HEK293 (cell line): ENCODE measurements around the gene SLF2.

Experiments used
- CTCF ChIA-PET: fragments of 350-600 bp; formaldehyde crosslinking; extraction: SDS; loops from one replicate; lab custom pipeline; 2021; ENCODE audit warnings: antibody characterized with exemption; lab: Yijun Ruan, JAX
- POLR2A ChIA-PET: fragments of 300-600 bp; formaldehyde crosslinking; extraction: SDS; loops from one replicate; lab custom pipeline; 2020; ENCODE audit warnings: antibody characterized with exemption, inconsistent platforms; lab: Yijun Ruan, JAX
- H3K27ac ChIP-seq: fragments of 200-500 bp; sonication (Bioruptor generic); 2 replicates; pipeline ENCODE4 v1.5.1; 2014; ENCODE audit warnings: low read depth, low read length, control low read depth, inconsistent platforms; ENCODE audit errors: extremely low read depth
- H3K36me3 ChIP-seq, 2 experiments: fragments of 200-500 bp in 1 of 2; sonication (Bioruptor generic) in 1 of 2; 1 replicate in 1 of 2; 2 replicates in 1 of 2; pipeline ENCODE4 v1.5.1; 2014 to 2017; ENCODE audit warnings: inconsistent platforms in 2 of 2, low read length in 2 of 2; ENCODE audit not compliant: control insufficient read depth in 2 of 2, insufficient read depth in 1 of 2
- H3K4me1 ChIP-seq: fragments of 200-500 bp; sonication (Bioruptor generic); 2 replicates; pipeline ENCODE4 v1.5.1; 2014; ENCODE audit warnings: mild to moderate bottlenecking, low read length, inconsistent platforms; ENCODE audit not compliant: control insufficient read depth, insufficient read depth
- H3K4me3 ChIP-seq: 2 replicates; pipeline ENCODE4 v1.5.1; 2011; ENCODE audit warnings: low read depth, mild to moderate bottlenecking, control low read depth, low read length, moderate library complexity
- H3K9me3 ChIP-seq: fragments of 200-500 bp; sonication (Bioruptor generic); 2 replicates; pipeline ENCODE4 v1.5.1; 2014; ENCODE audit warnings: low read depth, low read length, inconsistent platforms; ENCODE audit not compliant: control insufficient read depth, insufficient read depth
- GLIS2 ChIP-seq: fragments of 450-650 bp; formaldehyde crosslinking; IDR thresholded peaks from 2 replicates; pipeline ENCODE4 v1.5.1; 2016; ENCODE audit warnings: missing biosample characterization, missing genetic modification characterization
- SP7 ChIP-seq: fragments of 450-650 bp; formaldehyde crosslinking; IDR thresholded peaks from 2 replicates; pipeline ENCODE4 v1.5.1; 2016; ENCODE audit warnings: missing biosample characterization, missing genetic modification characterization
- ZBTB48 ChIP-seq: fragments of 450-650 bp; formaldehyde crosslinking; IDR thresholded peaks from 2 replicates; pipeline ENCODE4 v1.5.1; 2016; ENCODE audit warnings: missing biosample characterization, missing genetic modification characterization
- ZNF112 ChIP-seq: fragments of 450-650 bp; formaldehyde crosslinking; IDR thresholded peaks from 2 replicates; pipeline ENCODE4 v1.5.0; 2017; ENCODE audit warnings: missing biosample characterization, missing genetic modification characterization
- ZNF169 ChIP-seq: fragments of 450-650 bp; formaldehyde crosslinking; IDR thresholded peaks from 2 replicates; pipeline ENCODE4 v1.5.1; 2016; ENCODE audit warnings: missing biosample characterization, missing genetic modification characterization
- ZNF2 ChIP-seq: fragments of 450-650 bp; formaldehyde crosslinking; IDR thresholded peaks from 2 replicates; pipeline ENCODE4 v1.5.1; 2016; ENCODE audit warnings: missing biosample characterization, missing genetic modification characterization
- ZNF366 ChIP-seq: fragments of 450-650 bp; formaldehyde crosslinking; conservative IDR thresholded peaks from 2 replicates; pipeline ENCODE4 v1.5.1; 2016; ENCODE audit warnings: missing biosample characterization, missing genetic modification characterization
- ZNF423 ChIP-seq: fragments of 450-650 bp; formaldehyde crosslinking; IDR thresholded peaks from 2 replicates; pipeline ENCODE4 v1.5.1; 2016; ENCODE audit warnings: missing biosample characterization, missing genetic modification characterization
- ZNF529 ChIP-seq: fragments of 450-650 bp; formaldehyde crosslinking; IDR thresholded peaks from 2 replicates; pipeline ENCODE4 v1.5.1; 2017; ENCODE audit warnings: missing genetic modification characterization, missing biosample characterization; ENCODE audit not compliant: insufficient replicate concordance
- ZNF558 ChIP-seq: fragments of 450-650 bp; formaldehyde crosslinking; IDR thresholded peaks from 2 replicates; pipeline ENCODE4 v1.5.1; 2016; ENCODE audit warnings: missing biosample characterization, missing genetic modification characterization
- ZNF561 ChIP-seq: fragments of 450-650 bp; IDR thresholded peaks from 2 replicates; pipeline ENCODE4 v1.5.1; 2018; ENCODE audit warnings: missing biosample characterization, missing genetic modification characterization, borderline replicate concordance
- ZNF596 ChIP-seq: fragments of 450-650 bp; IDR thresholded peaks from 2 replicates; pipeline ENCODE4 v1.5.0; 2018; ENCODE audit warnings: missing biosample characterization, mild to moderate bottlenecking, missing genetic modification characterization, moderate library complexity
- ZNF600 ChIP-seq: fragments of 450-650 bp; formaldehyde crosslinking; IDR thresholded peaks from 2 replicates; pipeline ENCODE4 v1.5.1; 2016; ENCODE audit warnings: missing biosample characterization, missing genetic modification characterization
- ZXDB ChIP-seq: fragments of 450-650 bp; formaldehyde crosslinking; IDR thresholded peaks from 2 replicates; pipeline ENCODE4 v1.5.1; 2016; ENCODE audit warnings: missing biosample characterization, missing genetic modification characterization
- TF ChIP-seq, protein P1 (sequence below): fragments of 450-650 bp; formaldehyde crosslinking; IDR thresholded peaks from 2 replicates; pipeline ENCODE4 v1.5.1; 2016; ENCODE audit warnings: missing biosample characterization, missing genetic modification characterization
- TF ChIP-seq, protein P2 (sequence below): fragments of 450-650 bp; formaldehyde crosslinking; IDR thresholded peaks from 2 replicates; pipeline ENCODE4 v1.5.1; 2017; ENCODE audit warnings: missing biosample characterization, missing genetic modification characterization
- TF ChIP-seq, protein P3 (sequence below): fragments of 450-650 bp; formaldehyde crosslinking; IDR thresholded peaks from 2 replicates; pipeline ENCODE4 v1.5.1; 2016; ENCODE audit warnings: missing biosample characterization, missing genetic modification characterization
- TF ChIP-seq, protein P4 (sequence below): fragments of 450-650 bp; formaldehyde crosslinking; IDR thresholded peaks from 2 replicates; pipeline ENCODE4 v1.5.1; 2016; ENCODE audit warnings: missing biosample characterization, missing genetic modification characterization
- TF ChIP-seq, protein P5 (sequence below): fragments of 450-650 bp; formaldehyde crosslinking; IDR thresholded peaks from 2 replicates; pipeline ENCODE4 v1.5.1; 2016; ENCODE audit warnings: missing biosample characterization, missing genetic modification characterization, borderline replicate concordance
- TF ChIP-seq, protein P6 (sequence below): fragments of 450-650 bp; formaldehyde crosslinking; optimal IDR thresholded peaks from 2 replicates; pipeline ENCODE3; 2016; ENCODE audit warnings: missing biosample characterization, mild to moderate bottlenecking, missing genetic modification characterization

Gene SLF2

DNA sequence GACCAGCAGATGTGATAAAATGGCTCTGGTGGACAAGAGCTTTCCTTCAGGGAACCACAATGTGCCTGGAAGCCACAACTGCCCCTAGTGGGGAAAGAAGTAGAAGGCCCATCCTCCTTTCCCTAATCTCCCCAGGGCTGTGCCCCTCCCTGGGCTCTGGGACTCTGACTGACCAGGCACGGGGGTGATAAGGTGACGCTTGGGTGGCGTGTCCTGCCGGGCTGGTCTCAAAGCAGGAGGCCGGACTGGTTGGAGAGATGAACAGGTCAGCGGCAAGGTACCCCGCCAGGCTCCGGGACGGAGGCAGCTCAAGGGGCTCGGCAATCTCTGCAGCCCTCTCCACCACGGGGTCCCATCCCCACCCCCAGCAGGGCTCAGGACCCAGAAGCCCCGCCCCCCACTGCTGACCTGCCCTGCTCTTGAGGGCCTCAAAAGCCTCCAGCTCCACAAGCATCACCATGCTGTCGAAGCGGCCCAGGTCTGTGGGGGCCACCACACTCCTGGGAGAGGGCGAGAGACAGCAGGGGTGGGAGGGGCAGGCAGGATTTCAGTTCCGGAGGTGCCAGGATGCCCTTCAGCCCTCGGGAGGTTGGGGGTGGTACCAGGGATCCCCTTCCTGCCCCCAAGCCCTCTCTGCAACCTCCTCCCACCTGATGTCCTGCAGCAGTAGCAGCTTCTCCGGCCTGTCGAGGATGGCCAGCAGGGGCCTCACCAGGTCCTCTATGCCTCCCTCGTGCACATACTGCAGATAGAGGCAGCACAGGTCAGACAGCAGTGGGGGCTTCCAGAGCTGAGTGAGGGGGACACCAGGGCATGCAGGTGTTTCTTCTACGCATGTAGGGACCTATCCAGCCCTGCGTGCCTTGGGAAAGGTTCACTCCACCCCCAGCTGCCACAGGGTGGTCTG, 99.0 kb downstream of the SLF2 start:
- POLR2A ChIA-PET = interaction anchor here (1.2 to 2.4 kb wide), 2 partner anchors 13 to 50 kb away, joined by 4 to 7 read pairs; partner anchors contain the start of gene KAZALD1
- Histone ChIP-seq H3K36me3 (peaks cover 0 to 10% of the 10 kb centered on the region in 2 experiments; a peak in 1 of 3 replicates), H3K4me1 (peaks cover 4% of the 10 kb centered on the region; the same call in 1 of the 2 replicates), H3K4me3 (no peak overlapping the region), H3K27ac (no peak overlapping the region), H3K9me3 (no peaks in the 10 kb centered on the region)
- CTCF ChIA-PET = interaction anchor here (0.6 to 4.8 kb wide), 12 partner anchors 8 to 131 kb away, joined by 3 to 64 read pairs (median 4); partner anchors contain the start of gene LZTS2
- 0 out of 2 replicates have a peak, but pooled peaks have one; percentile 42 for TF ChIP-seq GLIS2 (tag by site-specific recombination)
- TF ChIP-seq, protein P1, sequence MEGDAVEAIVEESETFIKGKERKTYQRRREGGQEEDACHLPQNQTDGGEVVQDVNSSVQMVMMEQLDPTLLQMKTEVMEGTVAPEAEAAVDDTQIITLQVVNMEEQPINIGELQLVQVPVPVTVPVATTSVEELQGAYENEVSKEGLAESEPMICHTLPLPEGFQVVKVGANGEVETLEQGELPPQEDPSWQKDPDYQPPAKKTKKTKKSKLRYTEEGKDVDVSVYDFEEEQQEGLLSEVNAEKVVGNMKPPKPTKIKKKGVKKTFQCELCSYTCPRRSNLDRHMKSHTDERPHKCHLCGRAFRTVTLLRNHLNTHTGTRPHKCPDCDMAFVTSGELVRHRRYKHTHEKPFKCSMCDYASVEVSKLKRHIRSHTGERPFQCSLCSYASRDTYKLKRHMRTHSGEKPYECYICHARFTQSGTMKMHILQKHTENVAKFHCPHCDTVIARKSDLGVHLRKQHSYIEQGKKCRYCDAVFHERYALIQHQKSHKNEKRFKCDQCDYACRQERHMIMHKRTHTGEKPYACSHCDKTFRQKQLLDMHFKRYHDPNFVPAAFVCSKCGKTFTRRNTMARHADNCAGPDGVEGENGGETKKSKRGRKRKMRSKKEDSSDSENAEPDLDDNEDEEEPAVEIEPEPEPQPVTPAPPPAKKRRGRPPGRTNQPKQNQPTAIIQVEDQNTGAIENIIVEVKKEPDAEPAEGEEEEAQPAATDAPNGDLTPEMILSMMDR (tag by site-specific recombination) = peak; percentile 34
- TF ChIP-seq, protein P2, sequence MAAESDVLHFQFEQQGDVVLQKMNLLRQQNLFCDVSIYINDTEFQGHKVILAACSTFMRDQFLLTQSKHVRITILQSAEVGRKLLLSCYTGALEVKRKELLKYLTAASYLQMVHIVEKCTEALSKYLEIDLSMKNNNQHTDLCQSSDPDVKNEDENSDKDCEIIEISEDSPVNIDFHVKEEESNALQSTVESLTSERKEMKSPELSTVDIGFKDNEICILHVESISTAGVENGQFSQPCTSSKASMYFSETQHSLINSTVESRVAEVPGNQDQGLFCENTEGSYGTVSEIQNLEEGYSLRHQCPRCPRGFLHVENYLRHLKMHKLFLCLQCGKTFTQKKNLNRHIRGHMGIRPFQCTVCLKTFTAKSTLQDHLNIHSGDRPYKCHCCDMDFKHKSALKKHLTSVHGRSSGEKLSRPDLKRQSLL (tag by site-specific recombination) = peak; percentile 74
- TF ChIP-seq ZNF423 (tag by site-specific recombination) = no peak
- TF ChIP-seq, protein P3, sequence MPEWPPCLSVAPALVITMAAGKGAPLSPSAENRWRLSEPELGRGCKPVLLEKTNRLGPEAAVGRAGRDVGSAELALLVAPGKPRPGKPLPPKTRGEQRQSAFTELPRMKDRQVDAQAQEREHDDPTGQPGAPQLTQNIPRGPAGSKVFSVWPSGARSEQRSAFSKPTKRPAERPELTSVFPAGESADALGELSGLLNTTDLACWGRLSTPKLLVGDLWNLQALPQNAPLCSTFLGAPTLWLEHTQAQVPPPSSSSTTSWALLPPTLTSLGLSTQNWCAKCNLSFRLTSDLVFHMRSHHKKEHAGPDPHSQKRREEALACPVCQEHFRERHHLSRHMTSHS = no peak
- no peak for TF ChIP-seq ZNF366
- TF ChIP-seq, protein P4, sequence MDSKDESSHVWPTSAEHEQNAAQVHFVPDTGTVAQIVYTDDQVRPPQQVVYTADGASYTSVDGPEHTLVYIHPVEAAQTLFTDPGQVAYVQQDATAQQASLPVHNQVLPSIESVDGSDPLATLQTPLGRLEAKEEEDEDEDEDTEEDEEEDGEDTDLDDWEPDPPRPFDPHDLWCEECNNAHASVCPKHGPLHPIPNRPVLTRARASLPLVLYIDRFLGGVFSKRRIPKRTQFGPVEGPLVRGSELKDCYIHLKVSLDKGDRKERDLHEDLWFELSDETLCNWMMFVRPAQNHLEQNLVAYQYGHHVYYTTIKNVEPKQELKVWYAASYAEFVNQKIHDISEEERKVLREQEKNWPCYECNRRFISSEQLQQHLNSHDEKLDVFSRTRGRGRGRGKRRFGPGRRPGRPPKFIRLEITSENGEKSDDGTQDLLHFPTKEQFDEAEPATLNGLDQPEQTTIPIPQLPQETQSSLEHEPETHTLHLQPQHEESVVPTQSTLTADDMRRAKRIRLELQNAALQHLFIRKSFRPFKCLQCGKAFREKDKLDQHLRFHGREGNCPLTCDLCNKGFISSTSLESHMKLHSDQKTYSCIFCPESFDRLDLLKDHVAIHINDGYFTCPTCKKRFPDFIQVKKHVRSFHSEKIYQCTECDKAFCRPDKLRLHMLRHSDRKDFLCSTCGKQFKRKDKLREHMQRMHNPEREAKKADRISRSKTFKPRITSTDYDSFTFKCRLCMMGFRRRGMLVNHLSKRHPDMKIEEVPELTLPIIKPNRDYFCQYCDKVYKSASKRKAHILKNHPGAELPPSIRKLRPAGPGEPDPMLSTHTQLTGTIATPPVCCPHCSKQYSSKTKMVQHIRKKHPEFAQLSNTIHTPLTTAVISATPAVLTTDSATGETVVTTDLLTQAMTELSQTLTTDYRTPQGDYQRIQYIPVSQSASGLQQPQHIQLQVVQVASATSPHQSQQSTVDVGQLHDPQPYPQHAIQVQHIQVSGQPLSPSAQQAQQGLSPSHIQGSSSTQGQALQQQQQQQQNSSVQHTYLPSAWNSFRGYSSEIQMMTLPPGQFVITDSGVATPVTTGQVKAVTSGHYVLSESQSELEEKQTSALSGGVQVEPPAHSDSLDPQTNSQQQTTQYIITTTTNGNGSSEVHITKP (tag by site-specific recombination) = peak; percentile 37; the same call in 1 of the 2 replicates
- TF ChIP-seq ZNF558 = no peak
- TF ChIP-seq ZNF596 = no peak
- TF ChIP-seq ZNF529 (tag by site-specific recombination) = no peak

DNA sequence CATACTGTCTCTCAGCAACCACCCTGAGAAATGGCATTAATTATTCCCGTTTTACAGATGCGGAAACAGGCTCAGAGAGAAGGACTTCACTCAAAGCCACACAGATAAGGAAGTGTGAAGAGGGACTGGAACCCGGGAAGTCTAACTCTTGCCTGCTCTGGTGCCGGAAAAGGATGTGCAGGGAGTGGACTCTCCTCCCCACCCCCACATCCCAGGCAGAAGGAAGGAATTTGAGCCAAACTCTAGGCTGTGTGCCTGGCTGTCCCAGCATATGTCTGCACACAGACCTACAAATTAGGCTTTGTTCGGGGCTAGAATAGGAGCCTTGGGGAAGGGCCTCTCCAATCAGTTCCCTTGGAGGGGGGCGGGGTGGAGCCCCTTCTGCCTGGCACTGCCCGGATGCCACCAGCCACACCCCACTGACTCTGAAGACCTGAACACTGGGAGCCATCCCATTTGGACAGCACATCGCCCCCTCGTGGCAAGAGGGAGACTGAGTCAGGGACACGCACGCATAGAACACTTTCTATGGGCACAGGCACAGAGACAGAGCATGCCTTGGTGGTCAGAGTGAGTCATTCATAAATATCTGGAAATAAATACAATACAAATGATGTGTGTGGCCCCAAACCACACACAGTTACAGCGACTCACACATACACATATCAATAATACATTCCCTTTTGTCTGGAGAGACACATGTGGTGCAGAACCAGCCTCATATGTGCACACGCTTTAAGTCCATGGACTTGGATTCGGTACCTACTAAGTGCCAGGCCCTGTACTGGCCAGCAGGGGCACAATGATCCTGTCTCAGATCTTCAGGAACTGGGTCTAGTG, 100.0 kb downstream of the SLF2 start:
- H3K36me3 ChIP-seq = peaks cover 0 to 2% of the 10 kb centered on the region in 2 experiments; a peak in 1 of 3 replicates
- no peak overlapping the region for H3K4me3 ChIP-seq
- no peaks in the 10 kb centered on the region for H3K9me3 ChIP-seq
- CTCF ChIA-PET = interaction anchor here (0.6 to 4.8 kb wide), 9 partner anchors 9 to 132 kb away, joined by 3 to 64 read pairs (median 6); partner anchors contain the start of gene LZTS2
- H3K27ac ChIP-seq = no peak overlapping the region
- POLR2A ChIA-PET = interaction anchor here (2.4 kb wide), 1 partner anchor 14 kb away, joined by 7 read pairs; no protein-coding TSS in a partner anchor
- H3K4me1 ChIP-seq = peaks cover 4% of the 10 kb centered on the region; the same call in 1 of the 2 replicates
- TF ChIP-seq ZNF169 = no peak
- TF ChIP-seq SP7 (tag by site-specific recombination) = no peak
- peak; percentile 35; the same call in 1 of the 2 replicates for TF ChIP-seq ZNF2
- 0 out of 2 replicates have a peak, but pooled peaks have one; percentile 16 for TF ChIP-seq ZBTB48 (tag by site-specific recombination)
- TF ChIP-seq ZNF600 (tag by site-specific recombination) = peak; percentile 70; the same call in 1 of the 2 replicates
- 0 out of 2 replicates have a peak, but pooled peaks have one; percentile 24 for TF ChIP-seq ZXDB (tag by site-specific recombination)
- peak; percentile 74; the same call in 1 of the 2 replicates for TF ChIP-seq ZNF561 (tag by site-specific recombination)
- no peak for TF ChIP-seq ZNF112 (tag by site-specific recombination)
- TF ChIP-seq, protein P5, sequence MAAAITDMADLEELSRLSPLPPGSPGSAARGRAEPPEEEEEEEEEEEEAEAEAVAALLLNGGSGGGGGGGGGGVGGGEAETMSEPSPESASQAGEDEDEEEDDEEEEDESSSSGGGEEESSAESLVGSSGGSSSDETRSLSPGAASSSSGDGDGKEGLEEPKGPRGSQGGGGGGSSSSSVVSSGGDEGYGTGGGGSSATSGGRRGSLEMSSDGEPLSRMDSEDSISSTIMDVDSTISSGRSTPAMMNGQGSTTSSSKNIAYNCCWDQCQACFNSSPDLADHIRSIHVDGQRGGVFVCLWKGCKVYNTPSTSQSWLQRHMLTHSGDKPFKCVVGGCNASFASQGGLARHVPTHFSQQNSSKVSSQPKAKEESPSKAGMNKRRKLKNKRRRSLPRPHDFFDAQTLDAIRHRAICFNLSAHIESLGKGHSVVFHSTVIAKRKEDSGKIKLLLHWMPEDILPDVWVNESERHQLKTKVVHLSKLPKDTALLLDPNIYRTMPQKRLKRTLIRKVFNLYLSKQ (tag by site-specific recombination) = no peak
- TF ChIP-seq, protein P6, sequence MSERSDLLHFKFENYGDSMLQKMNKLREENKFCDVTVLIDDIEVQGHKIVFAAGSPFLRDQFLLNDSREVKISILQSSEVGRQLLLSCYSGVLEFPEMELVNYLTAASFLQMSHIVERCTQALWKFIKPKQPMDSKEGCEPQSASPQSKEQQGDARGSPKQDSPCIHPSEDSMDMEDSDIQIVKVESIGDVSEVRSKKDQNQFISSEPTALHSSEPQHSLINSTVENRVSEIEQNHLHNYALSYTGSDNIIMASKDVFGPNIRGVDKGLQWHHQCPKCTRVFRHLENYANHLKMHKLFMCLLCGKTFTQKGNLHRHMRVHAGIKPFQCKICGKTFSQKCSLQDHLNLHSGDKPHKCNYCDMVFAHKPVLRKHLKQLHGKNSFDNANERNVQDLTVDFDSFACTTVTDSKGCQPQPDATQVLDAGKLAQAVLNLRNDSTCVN (tag by site-specific recombination) = peak; percentile 15
